ENCODE data around the gene EDIL3.

The EDIL3 gene

GRCh38 chr5:83925321-83925954 is 459.2 kb downstream of the EDIL3 start:
- H3F3A ChIP-seq (ENCODE audit: control insufficient read depth, insufficient read depth): no peaks in the 10 kb centered on the region
- no peaks in the 10 kb centered on the region for H3K9me2 ChIP-seq (replicated peaks; ENCODE audit: control insufficient read depth, low read length)
- TF ChIP-seq EZH2phosphoT487 (IDR thresholded peaks at IDR 0.05; ENCODE audit: borderline replicate concordance, low read length): no peak
- TF ChIP-seq, protein P1, sequence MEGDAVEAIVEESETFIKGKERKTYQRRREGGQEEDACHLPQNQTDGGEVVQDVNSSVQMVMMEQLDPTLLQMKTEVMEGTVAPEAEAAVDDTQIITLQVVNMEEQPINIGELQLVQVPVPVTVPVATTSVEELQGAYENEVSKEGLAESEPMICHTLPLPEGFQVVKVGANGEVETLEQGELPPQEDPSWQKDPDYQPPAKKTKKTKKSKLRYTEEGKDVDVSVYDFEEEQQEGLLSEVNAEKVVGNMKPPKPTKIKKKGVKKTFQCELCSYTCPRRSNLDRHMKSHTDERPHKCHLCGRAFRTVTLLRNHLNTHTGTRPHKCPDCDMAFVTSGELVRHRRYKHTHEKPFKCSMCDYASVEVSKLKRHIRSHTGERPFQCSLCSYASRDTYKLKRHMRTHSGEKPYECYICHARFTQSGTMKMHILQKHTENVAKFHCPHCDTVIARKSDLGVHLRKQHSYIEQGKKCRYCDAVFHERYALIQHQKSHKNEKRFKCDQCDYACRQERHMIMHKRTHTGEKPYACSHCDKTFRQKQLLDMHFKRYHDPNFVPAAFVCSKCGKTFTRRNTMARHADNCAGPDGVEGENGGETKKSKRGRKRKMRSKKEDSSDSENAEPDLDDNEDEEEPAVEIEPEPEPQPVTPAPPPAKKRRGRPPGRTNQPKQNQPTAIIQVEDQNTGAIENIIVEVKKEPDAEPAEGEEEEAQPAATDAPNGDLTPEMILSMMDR (IDR thresholded peaks at IDR 0.05; ENCODE audit: low read depth, low read length, poor library complexity, severe bottlenecking): no peak
- H3K27ac ChIP-seq (ENCODE audit: low read depth, low read length): no peak overlapping the region
- no peaks in the 10 kb centered on the region for H4K20me1 ChIP-seq (ENCODE audit: control insufficient read depth, insufficient read depth, low read depth, low read length)
- H3K4me3 ChIP-seq (ENCODE audit: low read length): no peak overlapping the region
- no peaks in the 10 kb centered on the region for H3K4me1 ChIP-seq (ENCODE audit: control insufficient read depth, low read length)
- H3K4me2 ChIP-seq (ENCODE audit: low read length): no peak overlapping the region
- no peaks in the 10 kb centered on the region for H3K27me3 ChIP-seq (ENCODE audit: control insufficient read depth, low read length)
- no peaks in the 10 kb centered on the region for H3K9me3 ChIP-seq (ENCODE audit: control insufficient read depth, insufficient read depth, low read length)
- no peaks in the 10 kb centered on the region for H3K79me2 ChIP-seq (ENCODE audit: control insufficient read depth, low read length)
- no peaks in the 10 kb centered on the region for H3K36me3 ChIP-seq (ENCODE audit: control insufficient read depth, low read length)

DNA sequence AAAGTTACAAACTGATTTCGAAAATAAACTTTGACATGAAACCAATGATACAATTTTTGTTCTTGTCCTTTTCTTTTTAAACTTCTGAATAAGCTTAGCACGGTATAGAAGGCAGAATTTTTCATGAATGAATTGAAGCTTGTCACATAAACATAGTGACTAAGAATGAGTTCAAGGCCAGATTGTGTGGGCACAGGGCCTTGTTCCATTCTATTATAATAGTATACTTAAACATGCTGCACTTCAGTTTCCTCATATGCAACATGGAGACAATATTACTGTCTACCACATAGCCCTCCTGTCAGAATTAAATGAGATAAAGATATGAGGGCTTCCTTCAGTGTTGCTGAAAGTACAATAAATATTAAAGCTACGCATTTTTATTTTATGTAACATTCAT is 459.8 kb downstream of the EDIL3 start:
- no peaks in the 10 kb centered on the region for H3K27me3 ChIP-seq (ENCODE audit: control insufficient read depth, low read length)
- H3K4me1 ChIP-seq (ENCODE audit: control insufficient read depth, low read length): no peaks in the 10 kb centered on the region
- no peaks in the 10 kb centered on the region for H4K20me1 ChIP-seq (ENCODE audit: control insufficient read depth, insufficient read depth, low read depth, low read length)
- no peaks in the 10 kb centered on the region for H3F3A ChIP-seq (ENCODE audit: control insufficient read depth, insufficient read depth)
- H3K9me2 ChIP-seq (replicated peaks; ENCODE audit: control insufficient read depth, low read length): no peaks in the 10 kb centered on the region
- no peaks in the 10 kb centered on the region for H3K79me2 ChIP-seq (ENCODE audit: control insufficient read depth, low read length)
- TF ChIP-seq EZH2phosphoT487 (IDR thresholded peaks at IDR 0.05; ENCODE audit: borderline replicate concordance, low read length): no peak
- TF ChIP-seq, protein P1 (IDR thresholded peaks at IDR 0.05; ENCODE audit: low read depth, low read length, poor library complexity, severe bottlenecking): no peak
- no peak overlapping the region for H3K27ac ChIP-seq (ENCODE audit: low read depth, low read length)
- H3K36me3 ChIP-seq (ENCODE audit: control insufficient read depth, low read length): no peaks in the 10 kb centered on the region
- H3K4me2 ChIP-seq (ENCODE audit: low read length): no peak overlapping the region
- H3K4me3 ChIP-seq (ENCODE audit: low read length): no peak overlapping the region
- no peaks in the 10 kb centered on the region for H3K9me3 ChIP-seq (ENCODE audit: control insufficient read depth, insufficient read depth, low read length)

DNA sequence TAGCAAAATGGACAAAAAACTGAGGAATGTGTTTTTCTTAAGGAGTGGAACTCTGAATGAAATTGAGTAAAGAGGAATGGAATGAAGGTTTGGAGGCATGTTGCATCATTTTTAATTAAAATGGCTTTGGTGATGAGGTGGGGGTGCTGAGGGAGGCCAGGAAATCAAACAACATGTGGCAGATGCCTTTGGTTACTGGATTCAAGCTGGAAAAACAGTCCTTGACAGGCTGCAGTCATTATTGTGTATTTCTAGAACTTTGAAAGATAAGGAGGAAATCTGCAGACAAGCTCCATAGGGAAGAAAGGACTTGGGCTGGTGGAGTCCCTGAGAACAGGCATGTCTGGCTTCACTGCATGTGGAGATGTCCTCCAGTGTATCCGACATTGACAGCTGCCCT is 460.5 kb downstream of the EDIL3 start:
- TF ChIP-seq, protein P1 (IDR thresholded peaks at IDR 0.05; ENCODE audit: low read depth, low read length, poor library complexity, severe bottlenecking): no peak

More for the DNA sequence above, 460.5 kb downstream of the EDIL3 start:
- no peaks in the 10 kb centered on the region for H3K4me1 ChIP-seq (ENCODE audit: control insufficient read depth, low read length)
- no peak overlapping the region for H3K4me3 ChIP-seq (ENCODE audit: low read length)
- H3K27me3 ChIP-seq (ENCODE audit: control insufficient read depth, low read length): no peaks in the 10 kb centered on the region
- H3K79me2 ChIP-seq (ENCODE audit: control insufficient read depth, low read length): no peaks in the 10 kb centered on the region
- no peak overlapping the region for H3K4me2 ChIP-seq (ENCODE audit: low read length)
- H3F3A ChIP-seq (ENCODE audit: control insufficient read depth, insufficient read depth): no peaks in the 10 kb centered on the region
- H3K9me2 ChIP-seq (replicated peaks; ENCODE audit: control insufficient read depth, low read length): no peaks in the 10 kb centered on the region
- no peaks in the 10 kb centered on the region for H4K20me1 ChIP-seq (ENCODE audit: control insufficient read depth, insufficient read depth, low read depth, low read length)
- no peak overlapping the region for H3K27ac ChIP-seq (ENCODE audit: low read depth, low read length)
- H3K36me3 ChIP-seq (ENCODE audit: control insufficient read depth, low read length): no peaks in the 10 kb centered on the region
- H3K9me3 ChIP-seq (ENCODE audit: control insufficient read depth, insufficient read depth, low read length): no peaks in the 10 kb centered on the region

Data from DOHH2 (cell line).